Measurements from ENCODE around the gene GBP1. TPM values are rescaled to one million over a fixed set of nuclear protein-coding genes. Genes with fewer than 3 reads are reported as not detected.

The GBP1 gene
- total and polyA plus RNA-seq, 2 of the 4 experiments (the other 2 are of a cell fraction), result 39.3 to 118 TPM

GRCh38 chr1:89088572-89088971, 23.6 kb upstream of the GBP1 start:
- H3K9me1 ChIP-seq (ENCODE audit: insufficient read depth, low read length), result no peaks in the 10 kb centered on the region
- H3K23ac ChIP-seq (ENCODE audit: low read depth, low read length), result no peak overlapping the region
- H3K14ac ChIP-seq (replicated peaks; ENCODE audit: low read depth, low read length), result no peak overlapping the region
- H3K4me1 ChIP-seq (ENCODE audit: control insufficient read depth, insufficient read depth, low read length), result no peaks in the 10 kb centered on the region
- H3K9ac ChIP-seq (ENCODE audit: low read depth, low read length), result no peak overlapping the region
- no peak overlapping the region for H3K18ac ChIP-seq (ENCODE audit: low read depth, low read length)
- 0 out of 2 replicates have a peak, but pooled peaks cover 1% of the 10 kb centered on the region for H3K27me3 ChIP-seq (ENCODE audit: control insufficient read depth, insufficient read depth, low read length)
- no peak overlapping the region for H4K5ac ChIP-seq (ENCODE audit: low read depth, low read length)
- H3K4me2 ChIP-seq (ENCODE audit: low read depth, low read length), result no peak overlapping the region
- DNase-seq (no peak), ATAC-seq (ENCODE audit: low read depth) (no peak)
- no peaks in the 10 kb centered on the region for H3K9me3 ChIP-seq (ENCODE audit: control insufficient read depth, insufficient read depth, low read length)
- H2AFZ ChIP-seq (replicated peaks; ENCODE audit: low read length, poor library complexity), result no peak overlapping the region
- no peak overlapping the region for H2BK20ac ChIP-seq (ENCODE audit: low read depth, low read length)
- H3K4me3 ChIP-seq (ENCODE audit: insufficient read depth, low read depth, low read length), result no peak overlapping the region
- no peak overlapping the region for H4K91ac ChIP-seq (ENCODE audit: insufficient read depth, low read depth, low read length)
- no peak overlapping the region for H3K4ac ChIP-seq (ENCODE audit: low read depth, low read length)
- no peak overlapping the region for H3K56ac ChIP-seq (ENCODE audit: extremely low read depth, insufficient read depth, low read length)
- no peaks in the 10 kb centered on the region for H4K20me1 ChIP-seq (ENCODE audit: insufficient read depth, low read length)
- H2BK120ac ChIP-seq (ENCODE audit: low read depth, low read length), result no peak overlapping the region
- dilution Hi-C loops (cut with HindIII; ENCODE audit: low sequenced_read_pairs, unreplicated experiment) (no loop called here), in situ Hi-C loops (cut with MboI; ENCODE audit: low sequenced_read_pairs) (no loop called here), intact Hi-C loops (cut with micrococcal nuclease) (loop anchor here (5.0 kb wide), 1 partner anchor 91 kb away; no protein-coding TSS in a partner anchor)
- H2BK5ac ChIP-seq (ENCODE audit: low read depth, low read length, poor library complexity, severe bottlenecking), result no peak overlapping the region
- TF ChIP-seq CTCF (conservative IDR thresholded peaks at IDR 0.05; ENCODE audit: low read depth, low read length), result no peak
- TF ChIP-seq RFX5 (IDR thresholded peaks at IDR 0.05; ENCODE audit: low read depth, low read length), result no peak
- TF ChIP-seq CHD1 (IDR thresholded peaks at IDR 0.05; ENCODE audit: low read depth, low read length), result no peak
- no peak for TF ChIP-seq POLR2A (IDR thresholded peaks at IDR 0.05; ENCODE audit: low read depth, low read length)
- no peak for TF ChIP-seq NFE2L2 (IDR thresholded peaks at IDR 0.05; ENCODE audit: low read depth, low read length)
- no peak for TF ChIP-seq RCOR1 (IDR thresholded peaks at IDR 0.05; ENCODE audit: insufficient replicate concordance, low read length)
- TF ChIP-seq ELK1 (IDR thresholded peaks at IDR 0.05; ENCODE audit: borderline replicate concordance, low read depth, low read length), result no peak
- no peak for TF ChIP-seq SMC3 (IDR thresholded peaks at IDR 0.05; ENCODE audit: low read depth, low read length)
- TF ChIP-seq RAD21 (IDR thresholded peaks at IDR 0.05; ENCODE audit: low read length), result no peak
- no peak for TF ChIP-seq USF2 (IDR thresholded peaks at IDR 0.05; ENCODE audit: low read depth, low read length)
- no peak for TF ChIP-seq MXI1 (IDR thresholded peaks at IDR 0.05; ENCODE audit: borderline replicate concordance, low read depth, low read length)
- no peak for TF ChIP-seq BHLHE40 (IDR thresholded peaks at IDR 0.05; ENCODE audit: low read depth, low read length)
- no TSS peak for BruUV-seq (replicated peaks)
- H2BK15ac ChIP-seq (ENCODE audit: low read depth, low read length), result no peak overlapping the region
- ChIA-PET CTCF (interaction anchor here (0.7 kb wide), 1 partner anchor 270 kb away, joined by 3 read pairs; no protein-coding TSS in a partner anchor), POLR2A (ENCODE audit: unreplicated experiment) (no interaction called here)
- no peak overlapping the region for H3K27ac ChIP-seq (ENCODE audit: insufficient read depth, low read length)
- WGBS, 2 experiments (ENCODE audit: extremely low coverage in 2 of 2, insufficient read length in 1 of 2), result 72% methylated on average over 4 of the region's 10 CpGs; no CpG with 5 or more reads in 1 of the 2 experiments
- no peaks in the 10 kb centered on the region for H3K79me1 ChIP-seq (ENCODE audit: low read depth in 1 of 2, low read length in 2 of 2)
- no peak overlapping the region for H2AK5ac ChIP-seq (ENCODE audit: low read depth, low read length)
- H2AK9ac ChIP-seq (replicated peaks; ENCODE audit: low read depth, low read length, poor library complexity), result no peak overlapping the region
- no peak overlapping the region for H4K8ac ChIP-seq (ENCODE audit: low read depth in 2 of 2, low read length in 2 of 2)
- H3K36me3 ChIP-seq (ENCODE audit: control insufficient read depth, insufficient read depth, low read length), result no peaks in the 10 kb centered on the region

All from IMR-90 (cell line).